BJ (cell line): Measurements from ENCODE around the gene PRAC1. TPM values are rescaled to one million over a fixed set of nuclear protein-coding genes. Genes with fewer than 3 reads are reported as not detected.
A peak's percentile ranks its signal among the peaks of the same experiment; 100 is the strongest.

Source experiments
- CTCF ChIA-PET: fragments of 350-600 bp; formaldehyde crosslinking; extraction: SDS; loops from one replicate; lab custom pipeline; 2021; ENCODE audit warnings: antibody characterized with exemption, inconsistent platforms; lab: Yijun Ruan, JAX
- POLR2A ChIA-PET: fragments of 300-600 bp; sonication (Branson Sonifier 250); formaldehyde crosslinking; extraction: SDS; loops from one replicate; lab custom pipeline; 2021; ENCODE audit warnings: antibody characterized with exemption; lab: Charles Lee
- DNase-seq: peaks from one replicate; pipeline ENCODE4 v3.0.0-alpha.2; 2011; ENCODE audit warnings: low read depth
- H3K27me3 ChIP-seq: 2 replicates; pipeline ENCODE4 v1.6.0; 2011; ENCODE audit warnings: low read length; ENCODE audit not compliant: control insufficient read depth, insufficient read depth
- H3K36me3 ChIP-seq: 2 replicates; pipeline ENCODE4 v1.5.1; 2011; ENCODE audit warnings: low read length; ENCODE audit not compliant: control insufficient read depth, insufficient read depth
- H3K4me3 ChIP-seq: 2 replicates; pipeline ENCODE4 v1.5.1; 2011; ENCODE audit warnings: low read depth, mild to moderate bottlenecking, control low read depth, low read length
- polyA plus RNA-seq: library from polyadenylated mRNA; depleted of rRNA; stranded (reverse); fragments of >200 nt; gene quantifications from 2 replicates; pipeline ENCODE4 v1.2.3, GENCODE V29; 2011
- TF ChIP-seq, protein P1 (sequence below): IDR thresholded peaks from 2 replicates; pipeline ENCODE4 v1.5.1; 2011; ENCODE audit warnings: low read depth, mild to moderate bottlenecking, control low read depth, inconsistent platforms, low read length, moderate library complexity; ENCODE audit not compliant: insufficient read depth

The PRAC1 gene
- polyA plus RNA-seq, 1 experiment, result not detected

GRCh38 chr17:48760411-48760810, 38.1 kb upstream of the PRAC1 start:
- no peaks in the 10 kb centered on the region for H3K36me3 ChIP-seq
- CTCF ChIA-PET, result interaction anchor here (0.8 kb wide), 1 partner anchor 30 kb away, joined by 3 read pairs; no protein-coding TSS in a partner anchor
- POLR2A ChIA-PET, result no interaction called here
- TF ChIP-seq, protein P1, sequence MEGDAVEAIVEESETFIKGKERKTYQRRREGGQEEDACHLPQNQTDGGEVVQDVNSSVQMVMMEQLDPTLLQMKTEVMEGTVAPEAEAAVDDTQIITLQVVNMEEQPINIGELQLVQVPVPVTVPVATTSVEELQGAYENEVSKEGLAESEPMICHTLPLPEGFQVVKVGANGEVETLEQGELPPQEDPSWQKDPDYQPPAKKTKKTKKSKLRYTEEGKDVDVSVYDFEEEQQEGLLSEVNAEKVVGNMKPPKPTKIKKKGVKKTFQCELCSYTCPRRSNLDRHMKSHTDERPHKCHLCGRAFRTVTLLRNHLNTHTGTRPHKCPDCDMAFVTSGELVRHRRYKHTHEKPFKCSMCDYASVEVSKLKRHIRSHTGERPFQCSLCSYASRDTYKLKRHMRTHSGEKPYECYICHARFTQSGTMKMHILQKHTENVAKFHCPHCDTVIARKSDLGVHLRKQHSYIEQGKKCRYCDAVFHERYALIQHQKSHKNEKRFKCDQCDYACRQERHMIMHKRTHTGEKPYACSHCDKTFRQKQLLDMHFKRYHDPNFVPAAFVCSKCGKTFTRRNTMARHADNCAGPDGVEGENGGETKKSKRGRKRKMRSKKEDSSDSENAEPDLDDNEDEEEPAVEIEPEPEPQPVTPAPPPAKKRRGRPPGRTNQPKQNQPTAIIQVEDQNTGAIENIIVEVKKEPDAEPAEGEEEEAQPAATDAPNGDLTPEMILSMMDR, result no peak
- no peak overlapping the region for H3K4me3 ChIP-seq
- peaks cover 19% of the 10 kb centered on the region for H3K27me3 ChIP-seq
- DNase-seq, result no peak

- no peaks in the 10 kb centered on the region for H3K36me3 ChIP-seq
- TF ChIP-seq, protein P1, result no peak
- POLR2A ChIA-PET, result no interaction called here
- peaks cover 25% of the 10 kb centered on the region for H3K27me3 ChIP-seq
- CTCF ChIA-PET, result interaction anchor here (1.4 kb wide), 1 partner anchor 80 kb away, joined by 3 read pairs; no protein-coding TSS in a partner anchor
- H3K4me3 ChIP-seq, result no peak overlapping the region
- no peak for DNase-seq
These were observed 37.0 kb upstream of the PRAC1 start for GRCh38 chr17:48759288-48759687.

GRCh38 chr17:48757524-48757961, 35.2 kb upstream of the PRAC1 start:
- TF ChIP-seq, protein P1, result no peak
- Histone ChIP-seq H3K4me3 (no peak overlapping the region), H3K27me3 (peaks cover 32% of the 10 kb centered on the region), H3K36me3 (no peaks in the 10 kb centered on the region)
- peak; percentile 3 for DNase-seq
- POLR2A ChIA-PET, result no interaction called here
- CTCF ChIA-PET, result interaction anchor here (1.6 kb wide), 1 partner anchor 34 kb away, joined by 4 read pairs; no protein-coding TSS in a partner anchor

- peaks cover 35% of the 10 kb centered on the region for H3K27me3 ChIP-seq
- POLR2A ChIA-PET, result no interaction called here
These were observed 34.5 kb upstream of the PRAC1 start for GRCh38 chr17:48756830-48757251.

DNA sequence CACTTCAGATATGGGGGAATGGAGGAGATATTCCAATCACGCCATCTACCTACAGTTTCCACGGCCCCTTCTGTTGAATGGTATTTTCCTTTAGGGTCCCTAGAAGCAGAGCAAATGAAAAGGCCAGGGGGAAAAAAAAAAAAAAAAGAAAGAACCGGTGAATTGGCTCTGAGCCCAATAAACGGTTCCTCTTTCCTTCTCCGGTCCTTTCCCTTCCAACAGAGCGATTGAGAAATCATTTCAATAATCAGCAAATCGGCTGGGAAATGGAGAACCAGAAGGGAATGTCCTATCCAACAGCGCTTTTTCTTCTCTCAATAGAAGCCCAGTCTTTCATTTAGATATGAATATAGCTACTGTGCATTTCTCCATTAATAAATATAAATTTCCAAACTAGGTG, 33.0 kb upstream of the PRAC1 start:
- Histone ChIP-seq H3K4me3 (no peak overlapping the region), H3K36me3 (no peaks in the 10 kb centered on the region), H3K27me3 (peaks cover 48% of the 10 kb centered on the region)
- DNase-seq, result no peak
- TF ChIP-seq, protein P1, result no peak
- ChIA-PET POLR2A (no interaction called here), CTCF (interaction anchor here (0.6 to 1.5 kb wide), 2 partner anchors 9 to 31 kb away, joined by 3 read pairs; no protein-coding TSS in a partner anchor)

More at GRCh38 chr17:48756830-48757251, 34.5 kb upstream of the PRAC1 start:
- no peak overlapping the region for H3K4me3 ChIP-seq
- no peaks in the 10 kb centered on the region for H3K36me3 ChIP-seq
- CTCF ChIA-PET, result no interaction called here
- TF ChIP-seq, protein P1, result no peak
- no peak for DNase-seq
